CD14-positive monocyte (primary cell): ENCODE results near the gene WWC2. TPM values are rescaled to one million over a fixed set of nuclear protein-coding genes. Genes with fewer than 3 reads are reported as not detected.

ENCODE experiments used
- DNase-seq, 3 donors: peaks; one replicate each; pipeline ENCODE4 v3.0.0-alpha.2; 2011 to 2022
- H2AFZ ChIP-seq: 2 replicates; pipeline ENCODE4 v1.6.0; 2012; ENCODE audit warnings: mild to moderate bottlenecking, low read depth, low read length, inconsistent platforms; ENCODE audit not compliant: insufficient read depth, poor library complexity, severe bottlenecking
- H3K27ac ChIP-seq, 2 donors: 1 replicate in 1 of 2; 2 replicates in 1 of 2; pipeline ENCODE4 v1.5.1; 2012 to 2013; ENCODE audit warnings: low read length in 2 of 2, control low read depth in 1 of 2, inconsistent platforms in 1 of 2, low read depth in 1 of 2, mild to moderate bottlenecking in 1 of 2
- H3K27me3 ChIP-seq, 2 donors: one replicate each; pipeline versions ENCODE4 v1.6.0 to v1.6.1; 2011 to 2013; ENCODE audit warnings: low read length in 2 of 2; ENCODE audit not compliant: control insufficient read depth in 2 of 2, insufficient read depth in 2 of 2
- H3K36me3 ChIP-seq, 2 donors: replicated peaks in 1 of 2; 1 replicate in 1 of 2; 2 replicates in 1 of 2; pipeline versions ENCODE4 v1.5.1 to v1.6.1; 2012 to 2013; ENCODE audit warnings: low read length in 2 of 2, control low read depth in 1 of 2, inconsistent platforms in 1 of 2, mild to moderate bottlenecking in 1 of 2; ENCODE audit not compliant: insufficient read depth in 2 of 2, control insufficient read depth in 1 of 2
- H3K4me1 ChIP-seq, 2 donors: 1 replicate in 1 of 2; 2 replicates in 1 of 2; pipeline versions ENCODE4 v1.5.1 to v1.6.1; 2012 to 2013; ENCODE audit warnings: low read length in 2 of 2, control low read depth in 1 of 2, inconsistent platforms in 1 of 2, mild to moderate bottlenecking in 1 of 2, moderate library complexity in 1 of 2; ENCODE audit not compliant: insufficient read depth in 2 of 2, control insufficient read depth in 1 of 2
- H3K4me2 ChIP-seq: replicated peaks from 2 replicates; pipeline ENCODE3; 2012; ENCODE audit warnings: low read length, moderate library complexity, mild to moderate bottlenecking; ENCODE audit not compliant: poor library complexity, severe bottlenecking; ENCODE audit errors: extremely low read depth
- H3K4me3 ChIP-seq, 3 experiments: fragments of 200-600 bp in 1 of 3; sonication (generic) in 1 of 3; replicated peaks in 1 of 3; 1 replicate in 2 of 3; 2 replicates in 1 of 3; pipeline ENCODE4 v1.5.1; 2011 to 2013; ENCODE audit warnings: low read length in 3 of 3, mild to moderate bottlenecking in 3 of 3, control low read depth in 2 of 3, low read depth in 2 of 3, inconsistent platforms in 1 of 3, moderate library complexity in 1 of 3
- H3K79me2 ChIP-seq: 2 replicates; pipeline ENCODE4 v1.6.0; 2012; ENCODE audit warnings: mild to moderate bottlenecking, control low read depth, inconsistent platforms, low read length, moderate library complexity; ENCODE audit not compliant: insufficient read depth
- H3K9ac ChIP-seq: 2 replicates; pipeline ENCODE4 v1.6.0; 2017; ENCODE audit warnings: low read length, mild to moderate bottlenecking; ENCODE audit not compliant: insufficient read depth, poor library complexity, severe bottlenecking
- H3K9me3 ChIP-seq, 2 donors: replicated peaks in 1 of 2; 1 replicate in 1 of 2; 2 replicates in 1 of 2; pipeline versions ENCODE4 v1.5.1 to v1.6.1; 2012 to 2013; ENCODE audit warnings: low read length in 2 of 2, control low read depth in 1 of 2; ENCODE audit not compliant: control insufficient read depth in 1 of 2, insufficient read depth in 1 of 2
- H4K20me1 ChIP-seq: 2 replicates; pipeline ENCODE4 v1.6.0; 2012; ENCODE audit warnings: mild to moderate bottlenecking, low read length, control low read depth, moderate library complexity; ENCODE audit not compliant: insufficient read depth
- H3K27ac Mint-ChIP-seq, 7 donors: one replicate each; pipeline ENCODE4 v1.8.0; 2020; ENCODE audit warnings: mild to moderate bottlenecking in 7 of 7, mixed read lengths in 7 of 7, moderate library complexity in 6 of 7, inconsistent platforms in 2 of 7
- H3K27me3 Mint-ChIP-seq, 3 donors: one replicate each; pipeline ENCODE4 v1.8.0; 2021 to 2022; ENCODE audit warnings: low read depth in 3 of 3, mild to moderate bottlenecking in 3 of 3, mixed read lengths in 3 of 3, moderate library complexity in 3 of 3, inconsistent platforms in 1 of 3
- H3K36me3 Mint-ChIP-seq, 2 donors: one replicate each; pipeline ENCODE4 v1.8.0; 2020; ENCODE audit warnings: mixed read lengths in 2 of 2, inconsistent platforms in 1 of 2, mild to moderate bottlenecking in 1 of 2
- H3K4me1 Mint-ChIP-seq: one replicate; pipeline ENCODE4 v1.8.0; 2020; ENCODE audit warnings: mild to moderate bottlenecking, mixed read lengths
- H3K4me3 Mint-ChIP-seq, 2 donors: one replicate each; pipeline ENCODE4 v1.8.0; 2020; ENCODE audit warnings: mild to moderate bottlenecking in 2 of 2, mixed read lengths in 2 of 2, moderate library complexity in 1 of 2
- H3K9me3 Mint-ChIP-seq, 7 donors: one replicate each; pipeline ENCODE4 v1.8.0; 2020 to 2022; ENCODE audit warnings: mixed read lengths in 7 of 7, mild to moderate bottlenecking in 6 of 7, moderate library complexity in 6 of 7, inconsistent platforms in 2 of 7
- CTCF ChIP-seq: fragments of 200-600 bp; IDR thresholded peaks from one replicate; pipeline ENCODE4 v1.8.0; 2022; ENCODE audit warnings: antibody characterized with exemption, mild to moderate bottlenecking
- WGBS: methylation state at CpG from one replicate; pipeline ENCODE4 v1.1.5; 2013; ENCODE audit warnings: missing lambda C conversion rate; ENCODE audit not compliant: insufficient coverage; 5-methylcytosine and 5-hydroxymethylcytosine counted together
- intact Hi-C, 2 donors: fragments of 100-400 bp; cut with micrococcal nuclease; formaldehyde crosslinking; loops; one replicate each; pipeline versions ENCODE4 v1.15.0 to v1.15.1; 2023
- polyA plus RNA-seq, 3 donors: library from polyadenylated mRNA; depleted of rRNA in 1 of 3; unstranded in 2 of 3; stranded (reverse) in 1 of 3; fragments of 300-500 nt in 2 of 3; fragments of >200 nt in 1 of 3; fragmentation: Illumina TruSeq in 2 of 3; gene quantifications; 1 replicate in 2 of 3; 2 replicates in 1 of 3; pipeline ENCODE4 v1.2.3, GENCODE V29; 2012 to 2021

WWC2 gene
- polyA plus RNA-seq, 3 donors: 1.9 to 3.8 (median 2.9) TPM

- DNase-seq: peak in 1 of 3 donors; percentile 9
- H3K27ac ChIP-seq: peak overlapping the region in 1 of 2 donors; percentile 57
- H3K9me3 Mint-ChIP-seq: peaks cover 0 to 12% (median 7%) of the 10 kb centered on the region in 7 donors
- no peaks in the 10 kb centered on the region for H3K79me2 ChIP-seq
- no peak overlapping the region for H3K27ac Mint-ChIP-seq
- peaks cover 4 to 12% of the 10 kb centered on the region in 2 donors for H3K36me3 Mint-ChIP-seq
- peaks cover 18% of the 10 kb centered on the region for H3K4me1 Mint-ChIP-seq
- 1% methylated on average over 73 of the region's 73 CpGs for WGBS
- peaks cover 0 to 7% of the 10 kb centered on the region in 2 donors for H3K9me3 ChIP-seq
- H3K27me3 Mint-ChIP-seq: peaks cover 42 to 65% (median 53%) of the 10 kb centered on the region in 3 donors
- intact Hi-C loops: loop anchor here in 1 of 2 donors (10.0 kb wide), 2 partner anchors 405 to 555 kb away; partner anchors contain the start of genes ING2, RWDD4 and TRAPPC11
- peak overlapping the region; percentile 82 to 83 for H3K4me3 Mint-ChIP-seq
- H3K4me2 ChIP-seq: peak overlapping the region; percentile 87
- peak overlapping the region; percentile 93 for H2AFZ ChIP-seq
- peak overlapping the region; percentile 72 for H3K9ac ChIP-seq
- H3K4me3 ChIP-seq: peak overlapping the region; percentile 77 to 84 (median 80)
- H3K4me1 ChIP-seq: peaks cover 16 to 31% of the 10 kb centered on the region in 2 donors
- H4K20me1 ChIP-seq: peaks cover 7% of the 10 kb centered on the region
- H3K36me3 ChIP-seq: no peaks in the 10 kb centered on the region
- H3K27me3 ChIP-seq: peaks cover 39 to 65% of the 10 kb centered on the region in 2 donors
- no peak for TF ChIP-seq CTCF
Observed at GRCh38 chr4:183099537-183100297, 660 bp downstream of the WWC2 start.

DNA sequence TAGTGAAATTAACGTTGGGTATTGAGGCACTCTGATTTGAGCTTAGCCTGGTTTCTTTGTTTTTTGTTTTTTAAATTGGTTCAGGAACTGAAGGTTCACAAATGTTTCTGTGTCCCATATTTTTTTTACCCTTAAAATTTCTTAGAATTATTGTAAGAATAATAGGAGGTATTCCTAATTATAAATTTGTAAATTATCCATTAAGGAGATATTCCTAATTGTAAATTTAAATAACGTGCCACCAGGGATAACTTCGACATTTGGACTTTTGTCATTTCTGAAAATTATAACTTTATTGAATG is 1.2 kb downstream of the WWC2 start:
- peaks cover 7% of the 10 kb centered on the region for H4K20me1 ChIP-seq
- peak overlapping the region in 1 of 3 experiments; percentile 84 for H3K4me3 ChIP-seq
- Mint-ChIP-seq H3K4me3 (peak overlapping the region; percentile 72 to 83), H3K27ac (no peak overlapping the region), H3K36me3 (peaks cover 4 to 12% of the 10 kb centered on the region in 2 donors), H3K9me3 (peaks cover 0 to 12% (median 7%) of the 10 kb centered on the region in 7 donors), H3K4me1 (peaks cover 18% of the 10 kb centered on the region), H3K27me3 (peaks cover 39 to 60% (median 48%) of the 10 kb centered on the region in 3 donors)
- peaks cover 0 to 7% of the 10 kb centered on the region in 2 donors for H3K9me3 ChIP-seq
- no peaks in the 10 kb centered on the region for H3K79me2 ChIP-seq
- TF ChIP-seq CTCF: no peak
- H2AFZ ChIP-seq: no peak overlapping the region
- intact Hi-C loops: no loop called here
- H3K27ac ChIP-seq: no peak overlapping the region
- WGBS: 0% methylated on average over 1 of the region's 3 CpGs
- no peaks in the 10 kb centered on the region for H3K36me3 ChIP-seq
- peaks cover 34 to 60% of the 10 kb centered on the region in 2 donors for H3K27me3 ChIP-seq
- H3K9ac ChIP-seq: peak overlapping the region; percentile 72
- no peak for DNase-seq
- H3K4me1 ChIP-seq: peaks cover 16 to 31% of the 10 kb centered on the region in 2 donors
- peak overlapping the region; percentile 87 for H3K4me2 ChIP-seq
